Dedifferentiated amniotic fluid mesenchymal stem cell (primary cell): Measurements from ENCODE around the gene SLC35E4.
"Not testable (repeated sequence)": the region's sequence is repeated elsewhere in the genome, so short reads cannot be mapped to it uniquely, and the experiment has no call there.

Experiments used
- DNase-seq: peaks from one replicate; pipeline ENCODE4 v3.0.0-alpha.2; 2016; ENCODE audit errors: extremely low spot score

Gene SLC35E4

DNA sequence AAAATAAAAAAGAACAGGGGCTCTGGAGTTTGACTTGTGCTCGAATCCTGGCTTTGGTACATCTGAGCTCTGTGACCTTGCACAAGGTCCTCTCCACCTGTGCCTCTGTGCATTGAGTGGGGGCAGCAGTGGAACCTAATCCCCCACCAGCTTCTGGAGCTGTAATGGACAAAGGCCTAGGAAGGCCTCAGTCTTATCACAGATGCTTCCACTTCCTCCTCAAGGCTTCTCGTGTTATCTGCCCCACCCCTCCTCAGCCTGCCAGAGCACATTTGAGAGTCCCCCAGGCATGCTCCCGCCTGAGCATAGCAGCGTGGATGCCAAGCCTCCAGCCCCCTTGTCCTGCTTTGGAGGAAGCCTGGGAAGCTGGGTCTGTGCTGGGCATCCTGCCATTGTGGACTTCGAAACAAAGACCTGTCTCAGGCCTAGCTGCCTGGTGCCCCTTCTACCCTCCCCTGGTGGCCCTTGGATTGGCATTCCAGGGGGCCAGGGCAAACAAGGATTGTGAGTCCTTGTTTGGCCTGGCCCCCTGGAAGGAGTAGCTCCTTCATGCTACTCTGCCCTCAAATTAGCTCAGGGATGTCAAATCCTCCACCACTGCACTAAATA, 15.0 kb downstream of the SLC35E4 start:
- DNase-seq: no peak

DNA sequence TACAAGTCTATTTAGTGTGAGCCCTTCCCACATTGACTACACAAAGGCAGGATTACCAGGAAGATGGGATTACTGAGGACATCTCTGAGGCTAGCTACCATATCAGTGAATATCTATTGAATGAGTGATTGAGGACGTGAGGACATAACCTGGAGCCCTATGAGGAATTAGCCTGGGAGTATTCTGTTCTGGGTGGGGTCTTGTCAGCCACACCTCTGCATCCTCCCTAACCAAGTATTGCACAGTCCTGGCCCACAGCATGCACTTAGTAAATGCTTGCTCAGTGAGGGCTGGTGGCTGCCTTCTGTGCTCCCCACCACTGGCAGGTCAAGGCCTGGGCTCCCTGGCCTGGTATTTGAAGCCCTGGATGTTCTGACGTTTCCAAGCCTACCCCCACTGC, 17.3 kb downstream of the SLC35E4 start:
- DNase-seq: no peak

DNA sequence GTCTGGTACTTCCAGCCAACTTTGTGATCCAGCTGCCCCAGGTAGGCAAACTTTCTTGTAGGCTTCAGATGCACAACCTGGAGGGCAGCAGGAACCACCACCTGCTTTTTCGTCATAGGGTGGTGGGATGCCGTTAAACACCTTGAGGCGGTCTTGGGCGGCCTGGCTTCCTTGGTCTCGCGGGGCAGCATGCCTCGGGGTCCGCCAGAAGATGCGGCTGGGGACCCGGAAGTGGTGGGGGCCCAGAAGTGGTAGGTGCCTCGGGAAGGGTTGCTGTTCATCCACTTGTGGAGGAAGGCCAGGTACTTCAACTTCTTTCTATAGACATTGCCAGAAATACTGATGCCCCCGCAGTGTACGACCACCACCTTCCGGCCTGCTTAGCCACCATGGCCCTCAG, 18.8 kb downstream of the SLC35E4 start:
- DNase-seq: no peak

- no peak for DNase-seq
Measured at GRCh38 chr22:30655532-30655931, 20.0 kb downstream of the SLC35E4 start.

- no peak for DNase-seq
Measured at GRCh38 chr22:30662040-30662439, 26.5 kb downstream of the SLC35E4 start.

- no peak for DNase-seq
Measured at GRCh38 chr22:30664798-30665197, 29.2 kb downstream of the SLC35E4 start.

GRCh38 chr22:30665266-30665665, 29.7 kb downstream of the SLC35E4 start:
- no peak for DNase-seq

DNA sequence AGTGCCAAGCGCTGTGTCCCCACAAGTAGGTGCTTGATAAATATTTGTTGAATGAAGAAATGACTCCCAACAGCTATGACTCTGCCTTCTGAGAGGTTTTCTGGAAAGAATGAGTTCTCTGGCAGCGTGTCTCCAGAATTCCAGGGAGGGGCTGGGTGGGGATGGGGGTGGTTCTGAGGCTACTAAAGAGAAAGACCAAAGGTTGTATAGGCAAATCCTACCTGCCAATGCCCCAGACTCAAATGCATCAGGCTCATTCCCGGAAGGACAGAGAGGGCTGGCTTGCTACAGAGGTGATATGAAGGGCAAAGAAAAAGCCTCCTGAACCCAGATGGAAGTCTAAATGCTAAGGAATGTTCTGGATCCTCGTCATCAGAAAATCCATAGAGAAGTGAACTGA, 30.2 kb downstream of the SLC35E4 start:
- no peak for DNase-seq

DNA sequence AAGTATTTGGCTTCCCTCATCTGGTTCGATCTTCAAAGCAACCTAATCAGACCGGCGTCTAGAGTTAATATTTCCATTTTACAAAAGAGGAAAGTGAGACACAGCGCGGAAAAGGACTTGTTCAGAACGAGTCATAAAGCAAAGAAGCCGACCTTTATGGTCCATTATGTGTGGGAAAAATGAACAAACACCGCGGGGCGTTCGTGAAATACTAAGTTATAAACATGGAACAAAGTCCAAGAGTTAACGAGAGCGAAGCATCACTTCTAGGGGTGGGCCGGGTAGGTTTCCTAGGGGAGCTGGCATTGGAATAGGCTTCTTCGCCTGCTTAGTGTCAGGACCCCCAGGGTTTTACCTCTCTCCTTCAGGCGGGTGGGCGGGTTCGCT, 31.5 kb downstream of the SLC35E4 start:
- DNase-seq: no peak

DNA sequence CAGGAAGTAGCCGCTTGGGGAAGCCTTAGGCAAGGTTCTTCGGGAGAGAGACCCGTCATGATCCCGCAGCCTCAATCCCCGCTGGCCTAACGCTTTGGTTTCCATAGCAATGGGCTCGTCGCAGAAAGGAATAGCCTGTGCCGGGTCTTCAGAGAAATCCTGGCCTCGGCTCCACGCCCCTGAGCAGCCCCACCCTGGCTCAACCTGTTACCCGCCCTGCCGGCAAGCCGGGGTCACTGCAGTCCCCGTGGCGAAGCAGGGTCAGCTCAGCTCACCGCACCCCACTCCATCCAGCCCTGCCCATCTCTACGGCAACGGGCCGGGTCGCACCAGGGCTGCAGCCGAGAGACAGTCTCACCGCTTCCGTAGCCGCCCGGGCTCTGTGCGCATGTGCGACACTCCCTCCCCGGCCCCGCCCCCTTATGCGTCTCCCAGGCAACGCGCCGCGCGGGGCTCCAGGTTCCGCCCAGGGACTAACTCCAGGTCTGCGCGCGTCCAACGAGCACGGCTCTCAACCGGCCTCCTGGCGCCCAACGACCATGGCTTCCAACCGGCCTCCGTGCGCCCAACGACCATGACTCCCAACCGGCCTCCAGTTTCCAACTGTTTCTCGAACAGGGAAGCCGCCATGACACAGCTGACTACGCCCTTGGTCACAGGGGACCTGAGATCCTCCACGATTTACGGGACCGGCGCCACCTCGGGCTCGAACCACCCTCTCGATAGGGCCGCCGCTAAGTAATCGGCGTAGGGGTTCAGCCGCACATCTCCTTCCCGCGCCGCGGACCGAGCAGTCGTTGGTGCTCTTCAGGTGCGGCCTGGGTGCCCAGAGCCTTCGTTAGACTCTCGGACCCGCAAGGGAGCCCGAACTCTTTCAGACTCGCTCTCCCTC, 32.2 kb downstream of the SLC35E4 start, which contains the start of gene DUSP18:
Gene DUSP18 (minus strand): TSS at position 382 of the 892 bp plus-strand sequence. CDS start 3,872 bp downstream, outside the sequence.
- DNase-seq: peak; percentile 82

- DNase-seq: no peak
Measured at GRCh38 chr22:30668386-30668710, 32.8 kb downstream of the SLC35E4 start.

DNA sequence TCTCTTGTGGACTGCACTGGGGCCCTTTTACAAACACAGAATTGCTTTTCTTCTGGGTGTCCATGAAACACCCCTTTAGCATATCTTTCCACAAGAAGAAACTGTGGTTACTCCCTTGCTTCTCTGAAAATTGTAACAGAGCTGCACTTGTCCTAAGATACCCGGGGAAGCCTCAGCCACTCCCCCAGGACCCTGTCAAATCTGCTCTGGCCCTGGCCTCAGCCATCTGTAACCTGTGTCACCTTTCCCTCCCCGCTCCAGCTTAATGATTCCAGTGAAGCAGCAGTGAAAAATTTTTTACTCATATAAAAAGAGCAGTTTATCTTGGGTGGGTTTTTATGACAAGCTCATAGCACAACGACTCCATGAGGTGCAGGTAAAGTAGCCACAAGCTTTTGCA, 35.5 kb downstream of the SLC35E4 start:
- no peak for DNase-seq

DNA sequence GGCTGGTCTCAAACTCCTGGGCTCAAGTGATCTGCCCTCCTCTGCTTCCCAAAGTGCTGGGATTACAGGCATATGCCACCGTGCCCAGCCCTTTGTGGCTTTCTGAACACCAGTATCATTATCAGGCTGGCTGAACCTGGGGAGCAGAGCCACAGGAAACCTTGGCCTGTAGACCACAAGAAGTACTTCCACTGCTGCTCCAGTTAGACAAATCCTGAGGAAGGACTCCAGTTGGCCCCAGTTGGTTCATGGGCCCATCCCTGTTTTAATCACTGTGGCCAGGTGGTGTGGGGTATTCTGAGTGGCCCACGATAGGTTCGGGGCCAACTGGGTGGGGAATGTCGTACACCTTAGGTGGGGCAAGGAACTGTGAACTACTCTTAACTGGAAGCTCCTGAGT, 37.6 kb downstream of the SLC35E4 start:
- DNase-seq: no peak

DNA sequence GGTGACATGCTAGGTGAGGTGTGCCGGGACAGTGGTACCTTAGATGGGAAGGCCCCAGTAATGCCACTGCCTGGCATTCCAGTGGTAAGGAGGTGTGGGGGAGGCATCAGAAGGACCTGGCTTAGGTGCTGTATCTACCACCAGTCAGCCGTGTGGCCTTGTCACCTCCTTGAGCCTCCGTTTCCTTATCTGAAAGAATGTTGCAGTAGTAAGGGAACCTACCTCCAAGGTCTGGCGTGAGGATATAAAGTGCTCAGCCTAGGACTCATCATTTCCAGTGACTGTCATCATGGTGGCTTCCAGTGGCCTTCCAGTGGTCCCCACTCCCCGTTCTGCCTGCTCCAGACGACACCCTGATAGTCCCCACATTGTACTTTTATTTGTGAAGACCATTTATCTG, 38.9 kb downstream of the SLC35E4 start:
- no peak for DNase-seq

GRCh38 chr22:30675436-30675835, 39.9 kb downstream of the SLC35E4 start:
- no peak for DNase-seq

DNA sequence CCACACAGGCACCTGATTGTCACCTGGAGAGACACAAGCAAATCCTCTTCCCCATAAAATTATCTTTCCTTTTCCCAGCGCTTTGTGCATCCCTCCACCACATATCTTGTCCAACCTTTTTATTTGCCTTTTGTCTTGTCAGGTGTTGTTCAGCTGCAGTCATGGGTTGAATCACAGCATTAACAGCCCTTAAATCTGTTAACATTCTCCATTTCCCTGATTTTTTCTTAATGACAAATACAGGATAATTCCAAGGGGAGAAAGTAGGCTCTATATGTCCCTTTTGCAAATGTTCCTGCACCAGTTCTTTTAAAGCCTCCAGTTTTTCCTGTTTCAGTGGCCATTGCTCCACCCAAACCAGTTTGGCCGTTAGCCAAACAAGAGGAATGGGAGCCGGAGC, 41.0 kb downstream of the SLC35E4 start:
- not testable (repeated sequence) for DNase-seq

DNA sequence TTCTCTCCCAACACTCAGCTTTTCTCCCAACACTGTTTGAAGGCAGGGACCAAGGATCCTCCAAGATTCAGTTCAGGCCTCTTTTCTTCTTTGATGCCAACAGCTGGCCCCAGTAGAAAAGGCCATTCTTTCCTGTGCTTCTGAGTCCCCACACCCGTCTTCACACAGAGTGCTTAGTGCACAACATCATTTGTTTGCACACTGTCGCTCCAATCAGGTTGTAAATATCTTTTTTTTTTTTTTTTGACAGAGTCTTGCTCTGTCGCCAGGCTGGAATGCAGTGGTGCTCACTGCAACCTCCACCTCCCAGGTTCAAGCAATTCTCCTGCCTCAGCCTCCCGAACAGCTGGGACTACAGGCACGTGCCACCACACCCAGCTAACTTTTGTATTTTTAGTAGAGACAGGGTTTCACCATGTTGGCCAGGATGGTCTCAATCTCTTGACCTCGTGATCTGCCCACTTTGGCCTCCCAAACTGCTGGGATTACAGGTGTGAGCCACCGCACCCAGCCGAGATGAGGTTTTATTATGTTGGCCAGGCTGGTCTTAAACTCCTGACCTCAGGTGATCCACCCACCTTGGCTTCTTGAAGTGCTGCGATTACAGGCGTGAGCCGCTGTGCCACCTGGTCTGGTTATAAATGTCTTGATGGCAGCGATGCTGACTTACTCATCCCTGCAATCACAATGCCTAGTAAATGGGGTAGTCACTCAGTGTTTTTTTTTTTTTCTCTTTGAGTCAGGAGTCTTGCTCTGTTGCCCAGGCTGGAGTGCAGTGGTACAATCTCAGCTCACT, 44.5 kb downstream of the SLC35E4 start:
- not testable (repeated sequence) for DNase-seq

- no peak for DNase-seq
Measured at GRCh38 chr22:30680991-30681770, 45.6 kb downstream of the SLC35E4 start.

GRCh38 chr22:30681831-30682230, 46.2 kb downstream of the SLC35E4 start:
- DNase-seq: no peak

- DNase-seq: no peak
Measured at GRCh38 chr22:30685178-30685577, 49.6 kb downstream of the SLC35E4 start.

GRCh38 chr22:30687358-30687757, 51.8 kb downstream of the SLC35E4 start:
- no peak for DNase-seq

DNA sequence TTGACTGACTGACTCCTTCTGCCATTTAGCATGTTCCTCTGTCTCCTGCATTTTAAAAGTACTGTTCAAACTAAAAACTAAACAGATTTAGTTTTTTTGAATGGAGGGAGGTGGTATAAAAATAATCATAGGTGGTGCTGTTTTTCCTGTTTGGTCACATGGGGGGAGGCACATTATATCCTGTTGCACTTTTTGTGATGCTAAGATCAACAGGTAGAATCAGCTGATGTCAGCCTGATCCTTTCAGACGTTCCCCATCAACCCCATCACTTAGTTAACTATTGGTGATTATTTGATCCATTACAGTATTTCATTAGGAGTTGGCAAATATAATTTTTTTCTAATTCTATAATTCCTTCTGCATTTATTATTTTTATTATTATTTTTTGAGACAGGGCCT, 54.0 kb downstream of the SLC35E4 start:
- DNase-seq: no peak
